ENCODE data around the gene AMPD2.

DNA sequence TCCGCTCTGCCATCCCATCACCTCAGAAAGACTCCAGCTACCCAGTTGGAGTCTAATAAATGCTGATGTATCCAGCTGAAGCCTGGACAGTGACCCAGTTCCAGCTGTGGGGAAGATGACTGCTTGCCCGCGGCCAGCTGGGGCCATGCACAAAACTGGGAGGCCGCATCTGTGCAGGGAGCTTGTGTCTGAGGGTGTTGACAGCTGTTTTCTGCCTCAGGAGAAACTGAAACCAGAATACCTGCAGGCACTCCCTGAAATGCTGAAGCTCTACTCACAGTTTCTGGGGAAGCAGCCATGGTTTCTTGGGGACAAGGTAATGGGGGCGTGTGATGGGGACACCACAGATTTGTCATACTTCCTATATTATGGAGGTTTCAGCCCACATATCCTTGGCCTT is 51.4 kb downstream of the AMPD2 start:
- TF ChIP-seq POLR2A (IDR thresholded peaks at IDR 0.05; ENCODE audit: low read depth, low read length) (no peak), POLR2AphosphoS5 (IDR thresholded peaks at IDR 0.05; ENCODE audit: low read depth, low read length) (no peak), TAF1 (IDR thresholded peaks at IDR 0.05; ENCODE audit: borderline replicate concordance, low read depth, low read length) (no peak)
